ENCODE data around the gene ANGPTL2.

The ANGPTL2 gene

GRCh38 chr9:127075624-127076372, 46.6 kb downstream of the ANGPTL2 start:
- Histone ChIP-seq H3K9me3 (ENCODE audit: insufficient read depth, low read length, severe bottlenecking) (no peaks in the 10 kb centered on the region), H3K79me2 (ENCODE audit: insufficient read depth, low read length) (no peaks in the 10 kb centered on the region), H4K20me1 (ENCODE audit: insufficient read depth, low read length) (no peaks in the 10 kb centered on the region), H3K27me3 (ENCODE audit: insufficient read depth, low read length, poor library complexity) (peaks cover 16% of the 10 kb centered on the region), H3K9ac (ENCODE audit: low read depth, low read length) (no peak overlapping the region), H3K4me1 (ENCODE audit: insufficient read depth, low read length) (no peaks in the 10 kb centered on the region), H3K4me3 (ENCODE audit: low read depth in 1 of 2, low read length in 2 of 2) (no peak overlapping the region), H3K27ac (ENCODE audit: low read length) (no peak overlapping the region), H3K4me2 (ENCODE audit: insufficient read depth, low read length) (no peak overlapping the region), H3K36me3 (ENCODE audit: insufficient read depth, low read length) (no peaks in the 10 kb centered on the region), H2AFZ (ENCODE audit: low read depth, low read length) (no peak overlapping the region)
- no peak for TF ChIP-seq EZH2 (IDR thresholded peaks at IDR 0.05; ENCODE audit: borderline replicate concordance, low read depth, low read length, severe bottlenecking)
- TF ChIP-seq, protein P1, sequence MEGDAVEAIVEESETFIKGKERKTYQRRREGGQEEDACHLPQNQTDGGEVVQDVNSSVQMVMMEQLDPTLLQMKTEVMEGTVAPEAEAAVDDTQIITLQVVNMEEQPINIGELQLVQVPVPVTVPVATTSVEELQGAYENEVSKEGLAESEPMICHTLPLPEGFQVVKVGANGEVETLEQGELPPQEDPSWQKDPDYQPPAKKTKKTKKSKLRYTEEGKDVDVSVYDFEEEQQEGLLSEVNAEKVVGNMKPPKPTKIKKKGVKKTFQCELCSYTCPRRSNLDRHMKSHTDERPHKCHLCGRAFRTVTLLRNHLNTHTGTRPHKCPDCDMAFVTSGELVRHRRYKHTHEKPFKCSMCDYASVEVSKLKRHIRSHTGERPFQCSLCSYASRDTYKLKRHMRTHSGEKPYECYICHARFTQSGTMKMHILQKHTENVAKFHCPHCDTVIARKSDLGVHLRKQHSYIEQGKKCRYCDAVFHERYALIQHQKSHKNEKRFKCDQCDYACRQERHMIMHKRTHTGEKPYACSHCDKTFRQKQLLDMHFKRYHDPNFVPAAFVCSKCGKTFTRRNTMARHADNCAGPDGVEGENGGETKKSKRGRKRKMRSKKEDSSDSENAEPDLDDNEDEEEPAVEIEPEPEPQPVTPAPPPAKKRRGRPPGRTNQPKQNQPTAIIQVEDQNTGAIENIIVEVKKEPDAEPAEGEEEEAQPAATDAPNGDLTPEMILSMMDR (IDR thresholded peaks at IDR 0.05; ENCODE audit: borderline replicate concordance, extremely low read depth, low read length, poor library complexity, severe bottlenecking): no peak
- no peak for ATAC-seq (ENCODE audit: insufficient read depth, low read depth)
- no peak for DNase-seq

- DNase-seq (no peak), ATAC-seq (ENCODE audit: insufficient read depth, low read depth) (no peak)
- Histone ChIP-seq H3K27ac (ENCODE audit: low read length) (no peak overlapping the region), H3K4me1 (ENCODE audit: insufficient read depth, low read length) (no peaks in the 10 kb centered on the region), H3K4me2 (ENCODE audit: insufficient read depth, low read length) (no peak overlapping the region), H3K27me3 (ENCODE audit: insufficient read depth, low read length, poor library complexity) (peaks cover 16% of the 10 kb centered on the region), H3K9me3 (ENCODE audit: insufficient read depth, low read length, severe bottlenecking) (no peaks in the 10 kb centered on the region), H3K36me3 (ENCODE audit: insufficient read depth, low read length) (no peaks in the 10 kb centered on the region), H3K4me3 (ENCODE audit: low read depth in 1 of 2, low read length in 2 of 2) (no peak overlapping the region), H4K20me1 (ENCODE audit: insufficient read depth, low read length) (no peaks in the 10 kb centered on the region), H2AFZ (ENCODE audit: low read depth, low read length) (no peak overlapping the region), H3K79me2 (ENCODE audit: insufficient read depth, low read length) (no peaks in the 10 kb centered on the region), H3K9ac (ENCODE audit: low read depth, low read length) (no peak overlapping the region)
- TF ChIP-seq, protein P1 (IDR thresholded peaks at IDR 0.05; ENCODE audit: borderline replicate concordance, extremely low read depth, low read length, poor library complexity, severe bottlenecking): no peak
- TF ChIP-seq EZH2 (IDR thresholded peaks at IDR 0.05; ENCODE audit: borderline replicate concordance, low read depth, low read length, severe bottlenecking): no peak
These were observed 47.6 kb downstream of the ANGPTL2 start for GRCh38 chr9:127074561-127075548.

- DNase-seq (no peak), ATAC-seq (ENCODE audit: insufficient read depth, low read depth) (no peak)
- Histone ChIP-seq H4K20me1 (ENCODE audit: insufficient read depth, low read length) (no peaks in the 10 kb centered on the region), H3K4me3 (ENCODE audit: low read depth in 1 of 2, low read length in 2 of 2) (no peak overlapping the region), H3K4me1 (ENCODE audit: insufficient read depth, low read length) (no peaks in the 10 kb centered on the region), H3K9me3 (ENCODE audit: insufficient read depth, low read length, severe bottlenecking) (no peaks in the 10 kb centered on the region), H3K27me3 (ENCODE audit: insufficient read depth, low read length, poor library complexity) (peaks cover 5% of the 10 kb centered on the region), H2AFZ (ENCODE audit: low read depth, low read length) (no peak overlapping the region), H3K9ac (ENCODE audit: low read depth, low read length) (no peak overlapping the region), H3K27ac (ENCODE audit: low read length) (no peak overlapping the region), H3K79me2 (ENCODE audit: insufficient read depth, low read length) (no peaks in the 10 kb centered on the region), H3K4me2 (ENCODE audit: insufficient read depth, low read length) (no peak overlapping the region), H3K36me3 (ENCODE audit: insufficient read depth, low read length) (no peaks in the 10 kb centered on the region)
- TF ChIP-seq, protein P1 (IDR thresholded peaks at IDR 0.05; ENCODE audit: borderline replicate concordance, extremely low read depth, low read length, poor library complexity, severe bottlenecking): no peak
- no peak for TF ChIP-seq EZH2 (IDR thresholded peaks at IDR 0.05; ENCODE audit: borderline replicate concordance, low read depth, low read length, severe bottlenecking)
These were observed 54.7 kb downstream of the ANGPTL2 start for GRCh38 chr9:127067603-127068220.

Data from DND-41 (cell line).